Heart left ventricle (tissue), 13 donors: ENCODE results near the gene UGT2B28.
"Not testable (repeated sequence)": the region's sequence is repeated elsewhere in the genome, so short reads cannot be mapped to it uniquely, and the experiment has no call there.

ENCODE experiments used
- CTCF ChIP-seq, 12 donors: fragments of 200-600 bp; sonication (generic) in 4 of 12; IDR thresholded peaks; one replicate each; pipeline versions ENCODE4 v1.5.0 to v1.8.0; 2018 to 2022; ENCODE audit warnings: antibody characterized with exemption in 12 of 12, mild to moderate bottlenecking in 5 of 12
- POLR2A ChIP-seq, 2 donors: fragments of 450-650 bp; IDR thresholded peaks; one replicate each; pipeline ENCODE4 v1.6.1; 2017; ENCODE audit warnings: antibody characterized with exemption in 2 of 2, mild to moderate bottlenecking in 2 of 2, moderate library complexity in 2 of 2
- donor health status: ischemic (EF 13 %, LVEDD 7.1; RV severe dilation, severe dysfunction).
- donor health status: DM: no; HTN: yes; CAD: no.
- donor health status: DM: no; HTN: no; CAD: no.
- donor health status: ischemic (EF 25% LVEDD 6.9; RV normal size, moderate dysfunction).
- donor health status: ischemic (EF 25% LVEDD 5.7; RV mildly dilated, moderate dysfunction).
- donor health status: ischemic (EF 35%, LVEDD 5.7; RV mildly dilated, moderate dysfunction).
- donor health status: nonischemic (EF 11% LVEDD 7.7; RV severe dilation, severe dysfunction).
- donor health status: DM: yes; HTN: yes; CAD: no.
- donor health status: PGD.
- donor health status: ischemic (EF 29% LVEDD 5.4; RV normal size, mild dysfunction).
- donor health status: nonischemic (EF 23%, LVEDD 6.1; RV moderate dilation, normal function).

- TF ChIP-seq CTCF, POLR2A (IDR thresholded peaks at IDR 0.05): not testable (repeated sequence)
These were observed 29.3 kb downstream of the UGT2B28 start for GRCh38 chr4:69309549-69310076.
